ENCODE data around the gene LIG1.
"Not testable (repeated sequence)": the region's sequence is repeated elsewhere in the genome, so short reads cannot be mapped to it uniquely, and the experiment has no call there.

LIG1 gene

DNA sequence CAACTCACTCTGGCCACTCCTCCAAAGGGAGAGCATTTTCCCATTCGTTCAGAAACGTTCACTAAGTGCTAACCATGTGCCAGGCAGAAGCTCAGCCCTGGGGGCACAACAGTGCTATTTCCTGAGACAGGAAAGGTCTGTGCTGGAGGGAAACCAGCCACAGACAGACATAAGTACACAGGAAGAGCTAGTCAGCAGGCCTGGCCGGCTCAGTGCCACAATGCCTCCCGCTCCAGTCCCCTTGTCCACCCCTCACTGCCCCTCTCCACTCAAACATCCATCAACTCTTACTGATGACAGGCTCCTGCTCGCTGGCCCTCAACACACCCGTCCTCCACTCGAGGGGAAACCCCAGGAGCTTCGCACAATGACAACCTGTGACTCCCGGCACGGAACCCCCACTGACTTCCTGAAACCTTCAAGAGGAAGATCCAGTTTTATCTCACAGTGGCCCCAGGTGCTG, 48.2 kb downstream of the LIG1 start:
- no peak for DNase-seq (ENCODE audit: low spot score)

DNA sequence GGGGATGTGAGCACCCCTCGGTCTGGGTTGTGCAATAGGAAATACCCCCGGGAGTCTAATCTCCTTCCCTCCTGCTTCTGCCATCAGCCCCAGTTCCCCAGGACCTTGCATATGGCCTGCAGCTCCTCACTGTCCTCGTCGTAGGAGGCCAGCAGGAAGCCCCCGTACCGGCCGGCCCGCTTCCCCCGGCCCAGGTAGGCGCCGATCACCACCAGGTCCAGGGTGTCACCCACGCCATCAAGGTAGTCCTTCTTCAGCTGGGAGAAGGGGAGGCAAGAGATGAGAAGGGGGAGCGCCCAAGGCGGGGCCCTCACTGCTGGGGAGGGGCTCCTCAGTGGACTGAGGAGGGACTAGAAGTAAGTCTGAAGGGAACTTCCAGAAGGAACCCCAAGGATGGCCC, 49.1 kb downstream of the LIG1 start:
- DNase-seq (ENCODE audit: low spot score) = no peak

- DNase-seq (ENCODE audit: low spot score) = no peak
Measured at GRCh38 chr19:48120505-48120904, 49.6 kb downstream of the LIG1 start.

DNA sequence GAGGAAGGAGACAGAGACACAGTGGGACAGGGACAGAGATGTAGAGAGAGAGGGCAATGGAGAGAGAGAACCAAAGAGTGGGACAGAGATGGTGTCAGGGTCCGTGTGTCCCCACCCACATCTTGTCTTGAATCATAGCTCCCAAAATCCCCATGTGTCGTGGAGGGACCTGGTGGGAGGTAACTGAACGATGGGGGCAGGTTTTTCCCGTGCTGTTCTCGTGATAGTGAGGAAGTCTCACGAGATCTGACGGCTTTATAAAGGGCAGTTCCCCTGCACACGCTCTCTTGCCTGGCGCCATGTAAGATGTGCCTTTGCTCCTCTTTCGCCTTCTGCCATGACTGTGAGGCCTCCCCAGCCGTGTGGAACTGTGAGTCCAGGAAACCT, 52.0 kb downstream of the LIG1 start:
- no peak for DNase-seq (ENCODE audit: low spot score)

- DNase-seq (ENCODE audit: low spot score) = no peak
Measured at GRCh38 chr19:48117515-48118130, 52.5 kb downstream of the LIG1 start.

GRCh38 chr19:48113190-48113917, 56.8 kb downstream of the LIG1 start:
- no peak for DNase-seq (ENCODE audit: low spot score)

DNA sequence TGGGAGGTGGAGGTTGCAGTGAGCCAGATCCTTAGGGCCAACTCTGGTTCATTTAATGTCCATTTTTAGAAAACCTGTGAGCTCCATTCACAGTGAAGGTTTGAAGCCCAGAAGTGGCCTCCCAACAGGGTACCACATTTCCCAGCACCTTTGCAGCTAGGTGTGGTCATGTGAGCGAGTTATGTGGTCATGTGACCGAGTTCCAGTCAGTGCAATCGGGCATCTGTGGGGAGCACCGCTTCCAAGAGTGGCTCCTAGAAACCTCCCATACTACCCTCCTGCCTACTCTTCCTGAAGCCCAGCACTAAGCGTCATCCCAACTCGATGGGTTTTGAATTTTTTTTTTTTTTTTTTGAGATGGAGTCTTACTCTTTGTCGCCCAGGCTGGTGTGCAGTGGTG, 58.9 kb downstream of the LIG1 start:
- no peak for DNase-seq (ENCODE audit: low spot score)

GRCh38 chr19:48110350-48110966, 59.7 kb downstream of the LIG1 start, which contains the start of gene PLA2G4C:
Gene PLA2G4C, minus strand, starts transcription at chr19:48110817. Its CDS starts 4,288 bp downstream, at chr19:48106529.
- peak; percentile 97 for DNase-seq (ENCODE audit: low spot score)

DNA sequence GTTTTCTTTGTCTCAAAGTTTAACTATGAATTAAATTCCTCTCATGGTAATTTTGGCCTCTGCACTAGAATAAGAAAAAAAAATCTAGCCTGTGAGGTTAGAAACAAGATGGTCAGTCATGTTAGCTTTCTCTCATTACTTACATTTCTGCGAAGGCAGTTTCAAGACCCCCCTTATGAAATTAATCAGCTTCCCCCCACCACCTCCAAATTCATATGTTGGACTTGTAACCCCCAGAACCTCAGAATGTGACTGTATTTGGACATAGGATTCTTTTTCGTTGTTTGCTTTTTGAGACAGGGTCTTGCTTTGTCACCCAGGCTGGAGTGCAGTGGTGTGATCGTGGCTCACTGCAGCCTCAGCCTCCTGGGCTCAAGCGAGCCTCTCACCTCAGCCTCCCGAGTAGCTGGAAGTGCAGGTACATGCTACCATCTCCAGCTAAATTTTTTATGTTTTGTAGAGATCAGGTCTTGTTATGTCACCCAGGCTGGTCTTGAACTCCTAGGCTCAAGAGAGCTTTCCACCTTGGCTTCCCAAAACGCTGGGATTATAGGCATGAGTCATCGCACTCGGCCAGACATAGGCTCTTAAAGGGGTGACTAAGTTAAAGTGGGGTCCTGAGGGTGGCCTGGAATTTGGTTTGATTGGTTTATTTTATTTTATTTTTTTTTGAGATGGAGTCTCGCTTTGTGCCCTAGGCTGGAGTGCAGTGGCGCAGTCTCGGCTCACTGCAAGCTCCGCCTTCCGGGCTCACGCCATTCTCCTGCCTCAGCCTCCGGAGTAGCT, 61.0 kb downstream of the LIG1 start:
- no peak for DNase-seq (ENCODE audit: low spot score)

DNA sequence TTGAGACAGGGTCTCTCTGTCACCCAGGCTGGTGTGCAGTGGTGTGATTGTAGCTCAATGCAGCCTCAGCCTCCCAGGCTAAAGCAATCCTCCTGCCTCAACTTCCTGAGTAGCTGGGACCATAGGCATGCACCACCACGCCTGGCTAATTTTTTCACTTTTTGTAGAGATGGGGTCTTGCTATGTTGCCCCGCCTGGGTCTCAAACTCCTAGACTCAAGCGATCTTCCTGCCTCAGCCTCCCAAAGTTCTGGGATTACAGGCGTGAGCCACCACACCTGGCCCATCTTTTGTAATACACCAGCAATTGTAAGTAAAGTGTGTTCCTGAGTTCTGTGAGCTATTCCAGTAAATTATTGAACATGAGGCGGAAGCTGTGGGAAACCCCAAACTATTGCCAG, 66.2 kb downstream of the LIG1 start:
- DNase-seq (ENCODE audit: low spot score) = no peak

DNA sequence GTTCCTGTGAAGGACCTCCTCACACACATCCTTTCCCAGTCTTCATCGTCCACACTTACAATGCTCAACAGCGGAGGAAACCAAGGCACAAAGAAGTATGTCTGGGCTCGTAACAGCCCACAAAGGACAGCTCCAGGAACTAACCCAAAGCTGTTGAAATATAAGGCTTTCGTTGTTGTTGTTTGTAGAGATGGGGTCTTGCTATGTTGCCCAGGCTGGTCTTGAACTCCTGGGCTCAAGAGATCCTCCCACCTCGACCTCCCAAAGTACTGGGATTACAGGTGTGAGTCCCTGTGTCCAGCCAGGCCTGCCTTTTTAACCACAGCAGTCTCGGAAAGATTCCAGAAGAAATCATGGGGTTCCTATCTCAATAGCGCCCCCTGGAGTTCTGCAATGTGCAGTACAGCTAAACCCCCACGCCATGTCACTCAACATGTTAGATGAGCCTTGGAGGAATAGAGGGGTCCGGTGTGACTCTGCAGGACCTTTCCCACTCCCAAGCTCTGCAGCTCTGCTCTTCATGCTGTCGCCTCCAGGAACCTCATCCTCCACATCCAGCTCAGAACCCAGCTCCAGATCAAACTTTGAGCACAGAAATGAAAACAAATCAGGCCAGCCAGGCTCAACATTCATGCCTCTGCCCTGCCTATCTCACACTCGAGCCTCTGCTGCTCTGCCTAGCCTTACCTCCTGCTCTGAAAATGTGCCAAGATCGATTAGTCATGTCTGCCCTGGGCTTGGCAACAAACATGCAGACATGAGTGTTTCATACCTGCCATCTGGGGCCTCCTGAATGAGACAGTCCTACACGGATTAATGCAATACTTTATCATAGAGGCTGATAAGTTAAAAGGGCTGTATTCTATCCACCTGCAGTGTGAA, 67.0 kb downstream of the LIG1 start:
- DNase-seq (ENCODE audit: low spot score) = peak; percentile 73

GRCh38 chr19:48095612-48096175, 74.5 kb downstream of the LIG1 start:
- no peak for DNase-seq (ENCODE audit: low spot score)

- no peak for DNase-seq (ENCODE audit: low spot score)
Measured at GRCh38 chr19:48094855-48095203, 75.3 kb downstream of the LIG1 start.

DNA sequence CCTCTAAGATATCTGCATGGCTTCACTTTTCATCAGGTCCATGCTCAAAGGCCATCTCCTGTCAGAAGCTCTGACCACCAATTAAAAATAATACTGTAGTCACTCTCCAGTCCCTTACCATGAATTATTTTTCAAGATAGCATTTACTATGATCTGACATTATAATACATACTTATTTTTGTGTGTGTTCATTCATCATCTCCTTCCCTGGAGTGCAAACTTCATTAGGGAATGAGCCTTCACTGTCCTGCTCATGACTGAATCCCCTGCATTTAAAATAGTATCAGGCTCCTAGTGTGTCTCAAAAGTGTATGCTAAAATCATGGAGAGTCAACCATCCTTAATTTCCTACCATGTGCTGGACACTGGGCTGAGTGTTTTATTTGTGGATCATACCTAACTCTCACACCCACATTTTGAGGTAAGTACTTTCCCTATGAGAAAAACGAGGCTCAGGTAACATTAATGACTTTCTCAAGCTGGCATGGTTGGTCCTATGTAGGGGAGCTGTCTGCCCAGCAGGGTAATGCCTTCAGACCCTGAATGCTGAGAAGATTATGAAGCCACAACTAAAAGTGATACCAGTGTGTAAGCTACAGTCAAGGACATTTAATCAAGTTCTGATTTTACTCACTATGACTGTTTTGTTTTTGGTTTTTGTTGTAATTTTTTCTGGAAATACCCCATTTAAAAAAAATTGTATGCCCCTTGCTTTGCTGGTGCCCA, 75.9 kb downstream of the LIG1 start:
- no peak for DNase-seq (ENCODE audit: low spot score)

DNA sequence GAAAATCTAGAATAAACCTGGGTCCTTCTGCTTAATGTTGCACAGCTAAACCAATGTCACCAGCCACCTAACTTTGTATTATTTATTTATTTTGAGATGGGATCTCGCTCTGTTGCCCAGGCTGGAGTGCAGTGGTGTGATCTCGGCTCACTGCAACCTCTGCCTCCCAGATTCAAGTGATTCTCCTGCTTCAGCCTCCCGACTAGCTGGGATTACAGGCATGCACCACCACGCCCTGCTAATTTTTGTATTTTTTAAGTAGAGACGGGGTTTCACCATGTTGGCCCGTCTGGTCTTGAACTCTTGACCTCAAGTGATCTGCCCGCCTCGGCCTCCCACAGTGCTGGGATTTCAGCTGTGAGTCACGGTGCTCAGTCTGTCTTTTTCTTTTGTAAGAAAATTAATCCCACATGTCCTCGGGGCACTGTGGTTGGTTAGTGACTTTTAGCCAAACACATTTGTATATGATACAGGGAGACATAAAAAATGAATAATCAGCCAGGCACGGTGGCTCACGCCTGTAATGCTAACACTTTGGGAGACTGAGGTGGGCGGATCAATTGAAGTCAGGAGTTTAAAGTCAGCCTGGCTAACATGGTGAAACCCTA, 78.9 kb downstream of the LIG1 start:
- not testable (repeated sequence) for DNase-seq (ENCODE audit: low spot score)

DNA sequence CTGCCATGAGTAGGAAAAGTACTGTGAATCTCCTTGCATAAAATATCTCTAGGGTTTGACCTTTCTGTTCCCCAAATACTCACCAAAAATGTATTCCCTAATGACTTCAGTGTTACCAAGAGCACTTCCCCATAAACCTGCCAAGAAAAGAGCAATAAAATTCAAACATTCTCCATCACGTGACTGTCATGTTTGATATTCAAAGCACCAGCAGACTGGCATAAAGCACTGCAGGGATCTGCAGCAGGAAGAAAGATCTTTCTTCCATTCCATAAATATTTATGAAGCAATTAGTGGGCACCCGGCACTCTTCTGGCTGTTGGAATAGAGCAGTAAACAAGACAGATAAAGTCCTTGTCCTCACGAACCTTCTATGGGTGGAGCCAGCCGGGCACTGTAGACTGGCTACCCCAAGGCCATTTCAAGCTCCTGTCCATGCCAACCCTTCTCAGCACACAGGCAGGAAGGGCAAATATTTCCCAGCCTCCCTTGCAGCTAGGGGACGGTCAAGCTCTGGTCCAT, 79.8 kb downstream of the LIG1 start:
- no peak for DNase-seq (ENCODE audit: low spot score)

GRCh38 chr19:48088991-48089390, 81.2 kb downstream of the LIG1 start:
- DNase-seq (ENCODE audit: low spot score) = not testable (repeated sequence)

- DNase-seq (ENCODE audit: low spot score) = peak; percentile 49
Measured at GRCh38 chr19:48085904-48086864, 84.0 kb downstream of the LIG1 start.

GRCh38 chr19:48085076-48085475, 85.1 kb downstream of the LIG1 start:
- DNase-seq (ENCODE audit: low spot score) = no peak
